ENCODE results near the gene DCXR. TPM values are rescaled to one million over a fixed set of nuclear protein-coding genes. Genes with fewer than 3 reads are reported as not detected.
"Not testable (repeated sequence)": the region's sequence is repeated elsewhere in the genome, so short reads cannot be mapped to it uniquely, and the experiment has no call there.

The DCXR gene
- total RNA-seq, 4 donors from 2014 or later: 78.6 to 135 (median 102) TPM

GRCh38 chr17:82039695-82040299 is 2.3 kb upstream of the DCXR start:
- intact Hi-C loops (cut with DNase I): no loop called here
- 98% methylated on average over 6 of the region's 8 CpGs for WGBS
- peaks cover 0 to 11% (median 3%) of the 10 kb centered on the region in 4 donors for H3K36me3 ChIP-seq
- no peaks in the 10 kb centered on the region for H3K9me3 ChIP-seq
- H3K27ac ChIP-seq (replicated peaks in 1 of 4): no peak overlapping the region
- H3K4me1 ChIP-seq: peaks cover 18 to 25% (median 22%) of the 10 kb centered on the region in 4 donors
- no peaks in the 10 kb centered on the region for H3K27me3 ChIP-seq
- TF ChIP-seq POLR2A (IDR thresholded peaks at IDR 0.05; ENCODE audit: low read depth) (no peak), POLR2AphosphoS5 (IDR thresholded peaks at IDR 0.05) (no peak), CTCF (IDR thresholded peaks at IDR 0.05) (no peak), EP300 (IDR thresholded peaks at IDR 0.05) (no peak)
- DNase-seq (ENCODE audit: extremely low spot score): no peak
- no peak overlapping the region for H3K4me3 ChIP-seq

- intact Hi-C loops (cut with DNase I); H3K27me3 ChIP-seq; H3K9me3 ChIP-seq; DNase-seq (ENCODE audit: extremely low spot score); H3K4me3 ChIP-seq; H3K27ac ChIP-seq (replicated peaks in 1 of 4): not testable (repeated sequence)
- WGBS: 86% methylated on average over 16 of the region's 16 CpGs
- Histone ChIP-seq H3K36me3 (peaks cover 0 to 11% (median 3%) of the 10 kb centered on the region in 4 donors), H3K4me1 (peaks cover 18 to 25% (median 22%) of the 10 kb centered on the region in 4 donors)
These were observed 1.4 kb upstream of the DCXR start for GRCh38 chr17:82038796-82039409.

- WGBS: 9% methylated on average over 10 of the region's 10 CpGs
- intact Hi-C loops (cut with DNase I): no loop called here
- no peak for TF ChIP-seq POLR2A (IDR thresholded peaks at IDR 0.05; ENCODE audit: low read depth)
- TF ChIP-seq CTCF (IDR thresholded peaks at IDR 0.05): no peak
- no peak for TF ChIP-seq EP300 (IDR thresholded peaks at IDR 0.05)
- TF ChIP-seq POLR2AphosphoS5 (IDR thresholded peaks at IDR 0.05): no peak
- H3K9me3 ChIP-seq: no peaks in the 10 kb centered on the region
- DNase-seq (ENCODE audit: extremely low spot score): no peak
- peak overlapping the region; percentile 92 to 98 (median 96) for H3K27ac ChIP-seq (replicated peaks in 1 of 4)
- peaks cover 0 to 11% (median 3%) of the 10 kb centered on the region in 4 donors for H3K36me3 ChIP-seq
- H3K4me3 ChIP-seq: peak overlapping the region; percentile 65 to 83 (median 66)
- H3K4me1 ChIP-seq: peaks cover 18 to 25% (median 22%) of the 10 kb centered on the region in 4 donors
- H3K27me3 ChIP-seq: peaks cover 0 to 2% (median 0%) of the 10 kb centered on the region in 4 donors
These were observed 345 bp upstream of the DCXR start for GRCh38 chr17:82037889-82038195.

GRCh38 chr17:82036634-82037091 is 834 bp downstream of the DCXR start:
- Histone ChIP-seq H3K36me3 (peaks cover 0 to 11% (median 3%) of the 10 kb centered on the region in 4 donors), H3K9me3 (no peaks in the 10 kb centered on the region), H3K27ac (replicated peaks in 1 of 4) (peak overlapping the region; percentile 92 to 98 (median 96)), H3K4me3 (peak overlapping the region; percentile 65 to 83 (median 66)), H3K4me1 (peaks cover 22 to 33% (median 30%) of the 10 kb centered on the region in 4 donors), H3K27me3 (peaks cover 0 to 13% (median 6%) of the 10 kb centered on the region in 4 donors)
- no peak for TF ChIP-seq CTCF (IDR thresholded peaks at IDR 0.05)
- no peak for TF ChIP-seq POLR2AphosphoS5 (IDR thresholded peaks at IDR 0.05)
- no peak for TF ChIP-seq EP300 (IDR thresholded peaks at IDR 0.05)
- no peak for TF ChIP-seq POLR2A (IDR thresholded peaks at IDR 0.05; ENCODE audit: low read depth)
- no peak for DNase-seq (ENCODE audit: extremely low spot score)
- intact Hi-C loops (cut with DNase I): no loop called here
- WGBS: 51% methylated on average over 12 of the region's 23 CpGs

- Histone ChIP-seq H3K9me3 (no peaks in the 10 kb centered on the region), H3K36me3 (peaks cover 0 to 11% (median 3%) of the 10 kb centered on the region in 4 donors), H3K4me3 (peak overlapping the region; percentile 65 to 83 (median 66)), H3K27ac (replicated peaks in 1 of 4) (peak overlapping the region; percentile 92 to 98 (median 96)), H3K27me3 (peaks cover 0 to 13% (median 6%) of the 10 kb centered on the region in 4 donors), H3K4me1 (peaks cover 24 to 37% (median 32%) of the 10 kb centered on the region in 4 donors)
- WGBS: 88% methylated on average over 19 of the region's 20 CpGs
- DNase-seq (ENCODE audit: extremely low spot score): no peak
- intact Hi-C loops (cut with DNase I): no loop called here
- TF ChIP-seq POLR2A (IDR thresholded peaks at IDR 0.05; ENCODE audit: low read depth) (no peak), POLR2AphosphoS5 (IDR thresholded peaks at IDR 0.05) (no peak), CTCF (IDR thresholded peaks at IDR 0.05) (no peak), EP300 (IDR thresholded peaks at IDR 0.05) (no peak)
These were observed 1.4 kb downstream of the DCXR start for GRCh38 chr17:82035956-82036633.
